RWPE1 (cell line): ENCODE data around the gene ATE1.

ENCODE experiments used
- CTCF ChIA-PET: fragments of 350-600 bp; sonication (Branson Sonifier 250); formaldehyde crosslinking; extraction: SDS; loops from one replicate; lab custom pipeline; 2021; lab: Yijun Ruan, JAX
- POLR2A ChIA-PET: fragments of 400-600 bp; formaldehyde crosslinking; extraction: SDS; loops from one replicate; lab custom pipeline; 2020; ENCODE audit warnings: antibody characterized with exemption; ENCODE audit not compliant: low non-redundant PET; lab: Yijun Ruan, JAX
- DNase-seq: peaks from one replicate; pipeline ENCODE4 v3.0.0; 2012; ENCODE audit warnings: low spot score
- H3K27ac ChIP-seq: fragments of 450-650 bp; 2 replicates; pipeline ENCODE4 v1.5.1; 2017
- CTCF ChIP-seq: fragments of 450-650 bp; conservative IDR thresholded peaks from 2 replicates; pipeline ENCODE4 v1.5.1; 2017; ENCODE audit warnings: low read depth, mild to moderate bottlenecking

ATE1 gene

DNA sequence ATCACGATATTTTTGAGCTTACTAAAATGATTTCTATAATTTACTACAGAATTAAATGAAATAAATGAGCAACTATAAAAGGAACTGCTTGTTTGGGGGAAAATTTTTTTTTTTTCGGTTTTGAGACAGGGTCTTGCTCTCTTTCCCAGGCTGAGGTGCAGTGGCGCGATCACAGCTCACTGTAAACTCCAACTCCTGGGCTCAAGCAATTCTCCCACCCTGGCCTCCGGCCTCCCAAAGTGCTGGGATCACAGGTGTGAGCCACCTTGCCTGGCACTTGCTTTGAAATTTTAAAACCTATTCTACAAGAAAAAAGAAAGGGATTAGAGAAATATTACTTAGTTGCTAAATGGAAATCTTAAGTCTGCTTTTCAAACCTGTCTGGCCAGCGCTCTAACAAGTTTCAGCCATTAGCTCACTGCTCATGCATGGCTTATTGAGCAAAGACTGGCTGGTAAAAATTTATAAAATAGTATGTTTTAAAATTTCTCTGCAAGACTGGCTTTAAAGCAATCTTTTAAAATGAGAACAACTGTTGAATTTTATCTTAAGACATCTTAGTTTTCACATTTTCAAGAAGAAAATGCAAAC is 144.0 kb downstream of the ATE1 start:
- no peak for TF ChIP-seq CTCF

DNA sequence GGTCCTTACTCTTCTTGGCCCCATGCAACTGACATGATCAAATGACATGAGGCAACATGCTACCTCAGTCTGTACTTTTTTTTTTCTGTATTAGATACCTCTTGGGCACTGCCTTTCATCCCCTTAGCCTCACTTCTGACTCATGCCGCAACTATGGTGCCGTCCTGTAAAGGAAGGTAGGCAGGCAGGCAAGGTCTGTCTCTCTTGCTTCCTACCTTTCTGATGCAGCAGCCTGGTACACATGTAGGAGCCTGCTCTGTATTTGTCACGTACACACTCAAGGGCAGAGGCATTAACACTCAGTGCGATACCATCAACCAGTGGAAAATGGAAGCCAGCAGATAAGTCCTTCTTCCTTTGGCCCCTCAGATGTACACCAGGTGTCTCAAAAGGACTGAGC is 146.7 kb downstream of the ATE1 start:
- no peak overlapping the region for H3K27ac ChIP-seq
- ChIA-PET CTCF (no interaction called here), POLR2A (no interaction called here)
- no peak for TF ChIP-seq CTCF
- DNase-seq, result peak; percentile 85

More for the DNA sequence above, 144.0 kb downstream of the ATE1 start:
- no peak for DNase-seq
- CTCF ChIA-PET, result interaction anchor here (0.7 kb wide), 3 partner anchors 159 to 1515 kb away, joined by 3 to 4 read pairs (median 3); no protein-coding TSS in a partner anchor
- POLR2A ChIA-PET, result no interaction called here
- no peak overlapping the region for H3K27ac ChIP-seq

GRCh38 chr10:121774813-121775212 is 153.0 kb downstream of the ATE1 start:
- no peak overlapping the region for H3K27ac ChIP-seq
- POLR2A ChIA-PET, result no interaction called here
- CTCF ChIA-PET, result no interaction called here
- no peak for TF ChIP-seq CTCF
- no peak for DNase-seq

DNA sequence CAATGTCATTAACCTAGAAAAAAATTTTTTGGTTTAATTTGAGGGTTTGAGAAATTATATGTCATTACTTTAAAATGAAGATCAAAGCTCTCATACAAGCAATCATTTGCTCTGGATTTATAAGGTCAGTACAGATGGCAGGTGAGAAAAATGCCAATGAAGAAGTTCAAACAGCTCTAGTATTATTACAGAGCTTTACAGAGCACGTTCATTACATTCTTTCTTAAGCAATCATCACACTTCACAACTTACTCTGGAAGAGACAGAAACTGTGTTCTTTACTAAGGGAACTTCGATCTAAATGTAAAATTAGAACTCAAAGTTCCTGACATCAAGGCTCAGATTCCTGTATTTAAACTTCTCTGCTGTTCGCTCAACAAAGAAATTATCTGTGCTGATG is 153.4 kb downstream of the ATE1 start:
- H3K27ac ChIP-seq, result no peak overlapping the region
- DNase-seq, result no peak
- POLR2A ChIA-PET, result no interaction called here
- TF ChIP-seq CTCF, result no peak
- CTCF ChIA-PET, result interaction anchor here (0.6 kb wide), 1 partner anchor 318 kb away, joined by 3 read pairs; no protein-coding TSS in a partner anchor

DNA sequence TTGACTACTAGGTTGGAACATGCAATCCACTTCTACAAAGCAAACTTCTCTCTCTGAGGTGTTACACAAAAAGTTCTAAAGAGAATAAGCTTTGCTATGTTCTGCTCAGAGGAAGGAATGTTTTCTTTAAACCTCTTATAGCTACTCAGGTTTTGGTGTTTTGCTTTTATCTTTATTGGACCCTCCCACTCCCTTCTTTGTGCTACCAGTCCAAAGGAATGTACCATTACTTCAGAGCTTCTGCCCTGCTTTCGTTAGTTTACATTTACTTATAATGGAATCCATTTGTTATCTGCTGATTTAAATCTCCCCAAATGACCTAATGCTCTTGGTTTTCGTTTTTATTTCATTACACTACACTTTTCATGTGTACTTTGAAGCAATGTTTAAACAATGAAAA is 154.9 kb downstream of the ATE1 start:
- H3K27ac ChIP-seq, result no peak overlapping the region
- DNase-seq, result no peak
- POLR2A ChIA-PET, result no interaction called here
- TF ChIP-seq CTCF, result no peak
- CTCF ChIA-PET, result interaction anchor here (0.6 kb wide), 1 partner anchor 518 kb away, joined by 4 read pairs; no protein-coding TSS in a partner anchor

DNA sequence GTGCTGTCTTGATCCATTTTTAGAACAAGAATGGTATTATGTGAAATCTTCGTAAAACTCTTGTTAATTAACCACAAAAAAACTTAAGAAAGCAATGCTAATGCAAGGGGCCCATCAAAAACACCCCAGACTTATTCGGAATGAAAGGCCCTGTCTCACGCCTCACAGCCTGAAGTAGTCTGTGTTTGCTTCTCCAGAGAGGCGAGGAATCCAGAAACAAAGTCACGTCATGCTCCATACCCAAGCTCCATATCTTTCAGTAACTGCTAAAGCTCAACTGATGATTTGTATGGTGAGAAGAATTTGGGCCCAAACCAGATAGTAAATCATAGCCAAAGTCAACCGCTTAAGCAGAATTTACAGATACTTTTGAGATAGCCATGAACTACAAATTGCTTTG is 155.4 kb downstream of the ATE1 start:
- ChIA-PET POLR2A (no interaction called here), CTCF (no interaction called here)
- TF ChIP-seq CTCF, result no peak
- H3K27ac ChIP-seq, result no peak overlapping the region
- DNase-seq, result no peak
